IPS DF 6.9 (cell line): ENCODE data around the gene RGPD4.
"Not testable (repeated sequence)": the region's sequence is repeated elsewhere in the genome, so short reads cannot be mapped to it uniquely, and the experiment has no call there.

Experiments
- DNase-seq: peaks from one replicate; pipeline ENCODE4 v3.0.0-alpha.2; 2013; ENCODE audit warnings: low read depth, low spot score
- H3K27ac ChIP-seq: one replicate; pipeline ENCODE4 v1.5.1; 2013; ENCODE audit warnings: low read length, control low read depth
- H3K27me3 ChIP-seq: 2 replicates; pipeline ENCODE4 v1.6.1; 2013; ENCODE audit warnings: mild to moderate bottlenecking, low read length; ENCODE audit not compliant: control insufficient read depth, insufficient read depth
- H3K36me3 ChIP-seq: 2 replicates; pipeline ENCODE4 v1.6.1; 2013; ENCODE audit warnings: low read length; ENCODE audit not compliant: control insufficient read depth, insufficient read depth
- H3K4me1 ChIP-seq: 2 replicates; pipeline ENCODE4 v1.6.1; 2013; ENCODE audit warnings: low read length; ENCODE audit not compliant: control insufficient read depth, insufficient read depth
- H3K4me3 ChIP-seq: 2 replicates; pipeline ENCODE4 v1.5.1; 2013; ENCODE audit warnings: mild to moderate bottlenecking, low read length
- H3K9me3 ChIP-seq: 2 replicates; pipeline ENCODE4 v1.6.1; 2013; ENCODE audit warnings: low read length, inconsistent platforms; ENCODE audit not compliant: control insufficient read depth, insufficient read depth
- WGBS: extraction: QIAGEN DNeasy Blood & Tissue Kit; methylation state at CpG from one replicate; pipeline ENCODE4 v1.1.7; 2013; ENCODE audit warnings: mixed read lengths, missing lambda C conversion rate; ENCODE audit not compliant: insufficient read length, insufficient coverage; 5-methylcytosine and 5-hydroxymethylcytosine counted together

The RGPD4 gene

GRCh38 chr2:107826749-107827148, at the start of gene RGPD4:
TSS of gene RGPD4 (plus strand) at chr2:107826892. CDS start at chr2:107827014, 122 bp downstream.
- DNase-seq, H3K4me1 ChIP-seq, H3K27me3 ChIP-seq, H3K27ac ChIP-seq, H3K36me3 ChIP-seq, H3K9me3 ChIP-seq, H3K4me3 ChIP-seq: not testable (repeated sequence)
- WGBS = no CpG with 5 or more reads among the region's 43 CpGs

- Histone ChIP-seq H3K4me3 (no peak overlapping the region), H3K27me3 (no peaks in the 10 kb centered on the region), H3K4me1 (no peaks in the 10 kb centered on the region), H3K27ac (no peak overlapping the region), H3K36me3 (no peaks in the 10 kb centered on the region), H3K9me3 (no peaks in the 10 kb centered on the region)
- no CpG with 5 or more reads among the region's 2 CpGs for WGBS
- DNase-seq = no peak
Measured at GRCh38 chr2:107777974-107778373, 48.7 kb upstream of the RGPD4 start.

GRCh38 chr2:107785756-107786155, 40.9 kb upstream of the RGPD4 start:
- Histone ChIP-seq H3K36me3 (no peaks in the 10 kb centered on the region), H3K27me3 (no peaks in the 10 kb centered on the region), H3K4me3 (no peak overlapping the region), H3K4me1 (no peaks in the 10 kb centered on the region), H3K9me3 (no peaks in the 10 kb centered on the region), H3K27ac (no peak overlapping the region)
- DNase-seq = no peak
- no CpG with 5 or more reads among the region's 1 CpG for WGBS

GRCh38 chr2:107790837-107791236, 35.9 kb upstream of the RGPD4 start:
- Histone ChIP-seq H3K9me3 (no peaks in the 10 kb centered on the region), H3K4me3 (no peak overlapping the region), H3K4me1 (no peaks in the 10 kb centered on the region), H3K36me3 (no peaks in the 10 kb centered on the region), H3K27ac (no peak overlapping the region), H3K27me3 (no peaks in the 10 kb centered on the region)
- no CpG with 5 or more reads among the region's 1 CpG for WGBS
- DNase-seq = no peak

- Histone ChIP-seq H3K9me3 (no peaks in the 10 kb centered on the region), H3K4me3 (no peak overlapping the region), H3K36me3 (no peaks in the 10 kb centered on the region), H3K4me1 (no peaks in the 10 kb centered on the region), H3K27ac (no peak overlapping the region), H3K27me3 (no peaks in the 10 kb centered on the region)
- WGBS = no CpG with 5 or more reads among the region's 2 CpGs
- DNase-seq = no peak
Measured at GRCh38 chr2:107801498-107801897, 25.2 kb upstream of the RGPD4 start.

- H3K36me3 ChIP-seq = no peaks in the 10 kb centered on the region
Measured at GRCh38 chr2:107804608-107805498, 21.8 kb upstream of the RGPD4 start.

GRCh38 chr2:107806901-107807300, 19.8 kb upstream of the RGPD4 start:
- WGBS = no CpG with 5 or more reads among the region's 4 CpGs
- H3K27ac ChIP-seq = no peak overlapping the region
- no peak overlapping the region for H3K4me3 ChIP-seq
- no peaks in the 10 kb centered on the region for H3K36me3 ChIP-seq
- DNase-seq = no peak
- H3K9me3 ChIP-seq = no peaks in the 10 kb centered on the region
- 0 out of 2 replicates have a peak, but pooled peaks cover 2% of the 10 kb centered on the region for H3K4me1 ChIP-seq
- no peaks in the 10 kb centered on the region for H3K27me3 ChIP-seq

More at GRCh38 chr2:107804608-107805498, 21.8 kb upstream of the RGPD4 start:
- Histone ChIP-seq H3K27ac (no peak overlapping the region), H3K27me3 (no peaks in the 10 kb centered on the region), H3K4me1 (no peaks in the 10 kb centered on the region), H3K4me3 (no peak overlapping the region), H3K9me3 (no peaks in the 10 kb centered on the region)
- WGBS = no CpG with 5 or more reads among the region's 6 CpGs
- DNase-seq = no peak

GRCh38 chr2:107807988-107808387, 18.7 kb upstream of the RGPD4 start:
- Histone ChIP-seq H3K4me3 (no peak overlapping the region), H3K36me3 (no peaks in the 10 kb centered on the region), H3K27me3 (no peaks in the 10 kb centered on the region), H3K27ac (no peak overlapping the region), H3K4me1 (0 out of 2 replicates have a peak, but pooled peaks cover 2% of the 10 kb centered on the region), H3K9me3 (no peaks in the 10 kb centered on the region)
- WGBS = no CpG with 5 or more reads among the region's 7 CpGs
- no peak for DNase-seq

- Histone ChIP-seq H3K4me1 (0 out of 2 replicates have a peak, but pooled peaks cover 2% of the 10 kb centered on the region), H3K27ac (no peak overlapping the region), H3K4me3 (no peak overlapping the region), H3K36me3 (no peaks in the 10 kb centered on the region), H3K9me3 (no peaks in the 10 kb centered on the region), H3K27me3 (no peaks in the 10 kb centered on the region)
- DNase-seq = no peak
- WGBS = no CpG with 5 or more reads among the region's 7 CpGs
Measured at GRCh38 chr2:107808959-107809358, 17.7 kb upstream of the RGPD4 start.

GRCh38 chr2:107809835-107810234, 16.9 kb upstream of the RGPD4 start:
- Histone ChIP-seq H3K9me3 (no peaks in the 10 kb centered on the region), H3K27ac (no peak overlapping the region), H3K27me3 (no peaks in the 10 kb centered on the region), H3K36me3 (no peaks in the 10 kb centered on the region), H3K4me1 (0 out of 2 replicates have a peak, but pooled peaks cover 2% of the 10 kb centered on the region), H3K4me3 (no peak overlapping the region)
- whole genome bisulfite sequencing = no CpG with 5 or more reads among the region's 3 CpGs
- DNase-seq = no peak
